ENCODE measurements around the gene ANO7. TPM values are rescaled to one million over a fixed set of nuclear protein-coding genes. Genes with fewer than 3 reads are reported as not detected.

Gene ANO7
- total RNA-seq, 1 donor from 2014 or later, result 3.3 TPM

DNA sequence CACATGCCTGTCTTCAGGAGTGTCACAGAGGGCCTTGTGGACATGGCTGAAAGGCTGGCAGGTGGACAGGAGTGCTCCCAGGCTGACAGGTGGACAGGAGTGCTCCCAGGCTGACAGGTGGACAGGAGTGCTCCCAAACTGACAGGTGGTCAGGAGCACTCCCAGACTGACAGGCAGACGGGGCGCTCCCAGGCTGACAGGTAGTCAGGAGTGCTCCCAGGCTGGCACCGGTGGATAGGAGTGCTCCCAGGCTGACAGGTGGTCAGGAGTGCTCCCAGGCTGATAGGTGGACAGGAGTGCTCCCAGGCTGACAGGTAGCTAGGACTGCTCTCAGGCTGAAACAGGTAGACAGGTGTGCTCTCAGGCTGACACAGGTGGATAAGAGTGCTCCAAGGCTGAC, 16.6 kb downstream of the ANO7 start:
- no peak overlapping the region for H3K4me3 Mint-ChIP-seq
- TF ChIP-seq, protein P1, sequence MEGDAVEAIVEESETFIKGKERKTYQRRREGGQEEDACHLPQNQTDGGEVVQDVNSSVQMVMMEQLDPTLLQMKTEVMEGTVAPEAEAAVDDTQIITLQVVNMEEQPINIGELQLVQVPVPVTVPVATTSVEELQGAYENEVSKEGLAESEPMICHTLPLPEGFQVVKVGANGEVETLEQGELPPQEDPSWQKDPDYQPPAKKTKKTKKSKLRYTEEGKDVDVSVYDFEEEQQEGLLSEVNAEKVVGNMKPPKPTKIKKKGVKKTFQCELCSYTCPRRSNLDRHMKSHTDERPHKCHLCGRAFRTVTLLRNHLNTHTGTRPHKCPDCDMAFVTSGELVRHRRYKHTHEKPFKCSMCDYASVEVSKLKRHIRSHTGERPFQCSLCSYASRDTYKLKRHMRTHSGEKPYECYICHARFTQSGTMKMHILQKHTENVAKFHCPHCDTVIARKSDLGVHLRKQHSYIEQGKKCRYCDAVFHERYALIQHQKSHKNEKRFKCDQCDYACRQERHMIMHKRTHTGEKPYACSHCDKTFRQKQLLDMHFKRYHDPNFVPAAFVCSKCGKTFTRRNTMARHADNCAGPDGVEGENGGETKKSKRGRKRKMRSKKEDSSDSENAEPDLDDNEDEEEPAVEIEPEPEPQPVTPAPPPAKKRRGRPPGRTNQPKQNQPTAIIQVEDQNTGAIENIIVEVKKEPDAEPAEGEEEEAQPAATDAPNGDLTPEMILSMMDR (conservative IDR thresholded peaks at IDR 0.05), result no peak
- no peak for DNase-seq (ENCODE audit: extremely low spot score, unreplicated experiment)
- no peaks in the 10 kb centered on the region for H3K9me3 Mint-ChIP-seq
- H3K36me3 Mint-ChIP-seq, result no peaks in the 10 kb centered on the region
- H3K27me3 Mint-ChIP-seq, result no peaks in the 10 kb centered on the region
- H3K4me1 Mint-ChIP-seq (ENCODE audit: unreplicated experiment), result no peaks in the 10 kb centered on the region
- H3K27ac Mint-ChIP-seq, result no peak overlapping the region

DNA sequence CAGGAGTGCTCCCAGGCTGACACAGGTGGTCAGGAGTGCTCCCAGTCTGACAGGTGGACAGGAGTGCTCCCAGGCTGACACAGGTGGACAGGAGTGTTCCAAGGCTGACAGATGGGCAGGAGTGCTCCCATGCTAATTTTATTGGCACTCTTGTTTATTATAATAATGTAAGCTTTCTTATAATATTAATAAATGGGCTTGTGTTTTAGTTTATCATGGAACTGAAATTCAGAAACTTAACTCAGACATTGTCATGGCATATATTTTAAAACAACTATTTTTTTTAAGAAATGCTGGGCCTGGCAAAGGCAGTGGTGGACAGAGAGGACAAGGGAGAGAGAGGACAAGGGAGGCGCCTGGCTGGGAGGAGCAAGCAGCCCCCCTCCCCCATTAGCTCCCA, 18.7 kb downstream of the ANO7 start:
- no peak for DNase-seq (ENCODE audit: extremely low spot score, unreplicated experiment)
- H3K4me3 Mint-ChIP-seq, result no peak overlapping the region
- H3K27me3 Mint-ChIP-seq, result peaks cover 4% of the 10 kb centered on the region
- TF ChIP-seq, protein P1 (conservative IDR thresholded peaks at IDR 0.05), result no peak
- H3K4me1 Mint-ChIP-seq (ENCODE audit: unreplicated experiment), result no peaks in the 10 kb centered on the region
- H3K27ac Mint-ChIP-seq, result no peak overlapping the region
- H3K9me3 Mint-ChIP-seq, result no peaks in the 10 kb centered on the region
- H3K36me3 Mint-ChIP-seq, result no peaks in the 10 kb centered on the region

DNA sequence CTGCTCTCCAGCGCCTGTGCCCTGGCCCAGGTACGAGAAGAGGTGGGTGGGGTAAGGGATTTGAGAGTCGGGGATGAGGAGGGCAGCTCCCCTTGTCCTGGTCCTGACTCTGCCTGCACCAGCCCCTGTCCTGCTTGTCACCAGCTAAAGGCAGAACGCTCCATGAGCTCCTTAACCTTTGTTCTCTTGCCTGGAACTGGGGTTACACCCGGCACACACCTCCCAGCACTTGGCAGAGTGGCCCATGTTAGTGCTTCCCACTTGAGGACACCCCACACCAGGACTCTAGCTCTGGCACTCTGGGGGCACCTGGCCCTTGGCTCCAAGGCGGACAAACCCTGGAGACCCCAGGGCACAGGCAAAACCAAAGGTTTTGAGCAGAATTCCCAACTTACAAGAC, 19.2 kb downstream of the ANO7 start:
- H3K4me1 Mint-ChIP-seq (ENCODE audit: unreplicated experiment), result no peaks in the 10 kb centered on the region
- H3K27ac Mint-ChIP-seq, result no peak overlapping the region
- H3K27me3 Mint-ChIP-seq, result peaks cover 4% of the 10 kb centered on the region
- H3K4me3 Mint-ChIP-seq, result no peak overlapping the region
- DNase-seq (ENCODE audit: extremely low spot score, unreplicated experiment), result no peak
- TF ChIP-seq, protein P1 (conservative IDR thresholded peaks at IDR 0.05), result no peak
- H3K36me3 Mint-ChIP-seq, result no peaks in the 10 kb centered on the region
- H3K9me3 Mint-ChIP-seq, result no peaks in the 10 kb centered on the region

DNA sequence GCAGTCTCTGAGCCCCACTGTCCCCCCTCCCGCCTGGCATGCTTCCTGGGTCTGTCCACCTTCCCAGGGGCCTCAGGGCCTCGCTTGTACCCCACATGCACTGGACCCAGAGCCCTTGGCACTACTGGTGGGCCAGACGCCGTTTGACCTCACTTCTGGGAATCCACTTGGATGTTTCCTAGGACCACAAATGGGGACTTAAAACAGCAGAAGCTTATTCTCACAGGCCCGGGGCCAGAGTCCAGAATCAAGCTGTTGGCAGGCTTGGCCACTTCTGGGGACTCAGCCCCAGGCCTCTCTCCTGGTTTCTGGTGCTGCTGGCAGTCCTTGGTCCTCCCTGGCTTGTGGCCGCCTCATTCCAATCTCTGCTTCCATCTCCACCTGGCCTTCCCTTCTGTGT, 19.6 kb downstream of the ANO7 start:
- no peaks in the 10 kb centered on the region for H3K9me3 Mint-ChIP-seq
- no peak overlapping the region for H3K4me3 Mint-ChIP-seq
- H3K4me1 Mint-ChIP-seq (ENCODE audit: unreplicated experiment), result no peaks in the 10 kb centered on the region
- no peaks in the 10 kb centered on the region for H3K36me3 Mint-ChIP-seq
- H3K27ac Mint-ChIP-seq, result peak overlapping the region; percentile 7
- DNase-seq (ENCODE audit: extremely low spot score, unreplicated experiment), result no peak
- TF ChIP-seq, protein P1 (conservative IDR thresholded peaks at IDR 0.05), result no peak
- H3K27me3 Mint-ChIP-seq, result peaks cover 4% of the 10 kb centered on the region

DNA sequence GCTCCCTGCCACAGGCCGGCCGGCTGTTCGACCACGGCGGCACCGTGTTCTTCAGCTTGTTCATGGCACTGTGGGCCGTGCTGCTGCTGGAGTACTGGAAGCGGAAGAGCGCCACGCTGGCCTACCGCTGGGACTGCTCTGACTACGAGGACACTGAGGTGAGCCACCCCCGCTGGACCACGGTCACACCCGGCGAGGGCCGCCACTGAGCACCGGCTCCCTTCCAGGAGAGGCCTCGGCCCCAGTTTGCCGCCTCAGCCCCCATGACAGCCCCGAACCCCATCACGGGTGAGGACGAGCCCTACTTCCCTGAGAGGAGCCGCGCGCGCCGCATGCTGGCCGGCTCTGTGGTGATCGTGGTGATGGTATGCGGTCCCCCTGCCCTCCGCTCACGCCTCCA, 20.8 kb downstream of the ANO7 start:
- TF ChIP-seq, protein P1 (conservative IDR thresholded peaks at IDR 0.05), result no peak
- H3K9me3 Mint-ChIP-seq, result no peaks in the 10 kb centered on the region
- H3K4me1 Mint-ChIP-seq (ENCODE audit: unreplicated experiment), result no peaks in the 10 kb centered on the region
- DNase-seq (ENCODE audit: extremely low spot score, unreplicated experiment), result no peak
- H3K4me3 Mint-ChIP-seq, result no peak overlapping the region
- no peak overlapping the region for H3K27ac Mint-ChIP-seq
- no peaks in the 10 kb centered on the region for H3K36me3 Mint-ChIP-seq
- H3K27me3 Mint-ChIP-seq, result peaks cover 6% of the 10 kb centered on the region

DNA sequence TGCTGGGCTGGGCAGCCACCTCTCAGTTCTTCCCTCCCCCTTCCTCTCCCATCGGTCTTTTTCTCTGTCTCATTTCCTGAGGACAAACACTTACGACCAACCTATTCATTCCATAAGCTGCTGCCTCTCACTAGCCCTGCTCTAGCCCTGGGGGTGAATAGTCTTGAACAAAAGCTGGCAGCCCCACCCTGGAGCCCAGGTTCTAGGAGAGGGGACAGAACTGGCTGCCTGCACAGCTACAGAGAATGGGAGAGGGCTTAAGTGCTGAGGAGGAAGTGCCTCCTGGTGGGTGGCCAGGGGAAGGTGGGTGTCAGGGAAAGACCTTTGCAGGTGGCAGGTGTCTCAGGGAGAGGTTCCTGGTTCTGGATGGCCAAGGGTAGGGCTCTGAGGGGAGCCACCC, 22.8 kb downstream of the ANO7 start:
- Mint-ChIP-seq H3K36me3 (no peaks in the 10 kb centered on the region), H3K4me1 (ENCODE audit: unreplicated experiment) (no peaks in the 10 kb centered on the region), H3K9me3 (no peaks in the 10 kb centered on the region), H3K27me3 (peaks cover 7% of the 10 kb centered on the region), H3K27ac (peak overlapping the region; percentile 18), H3K4me3 (no peak overlapping the region)
- no peak for DNase-seq (ENCODE audit: extremely low spot score, unreplicated experiment)
- TF ChIP-seq, protein P1 (conservative IDR thresholded peaks at IDR 0.05), result no peak

All from type B pancreatic cell (in vitro differentiated cells).